Endothelial cell of umbilical vein (primary cell): Measurements from ENCODE around the gene CUZD1.

Source experiments
- CTCF ChIP-seq, 2 donors: IDR thresholded peaks; 1 replicate in 1 of 2; 2 replicates in 1 of 2; pipeline ENCODE4 v1.5.1; 2011; ENCODE audit warnings: low read length in 2 of 2, mild to moderate bottlenecking in 2 of 2, moderate library complexity in 2 of 2, control low read depth in 1 of 2, inconsistent platforms in 1 of 2, low read depth in 1 of 2; ENCODE audit not compliant: insufficient read depth in 1 of 2; ENCODE audit errors: extremely low read depth in 1 of 2
- EZH2 ChIP-seq: IDR thresholded peaks from 2 replicates; pipeline ENCODE4 v1.6.1; 2012; ENCODE audit warnings: borderline replicate concordance, low read depth, mild to moderate bottlenecking, moderate library complexity, low read length, inconsistent platforms; ENCODE audit not compliant: severe bottlenecking
- FOS ChIP-seq: IDR thresholded peaks from 2 replicates; pipeline ENCODE4 v1.6.1; 2011; ENCODE audit warnings: mild to moderate bottlenecking, low read length, moderate library complexity, borderline replicate concordance; ENCODE audit not compliant: insufficient read depth
- GATA2 ChIP-seq: IDR thresholded peaks from 2 replicates; pipeline ENCODE4 v1.7.0; 2011; ENCODE audit warnings: low read depth, mild to moderate bottlenecking, moderate library complexity, mixed read lengths, low read length; ENCODE audit not compliant: insufficient read length, insufficient read depth
- JUN ChIP-seq: IDR thresholded peaks from 2 replicates; pipeline ENCODE4 v1.6.1; 2011; ENCODE audit warnings: borderline replicate concordance, low read depth; ENCODE audit not compliant: insufficient read length, insufficient read depth
- POLR2A ChIP-seq: IDR thresholded peaks from 2 replicates; pipeline ENCODE4 v1.6.1; 2012; ENCODE audit warnings: low read depth, mild to moderate bottlenecking, control low read depth, low read length
- POLR2AphosphoS5 ChIP-seq: IDR thresholded peaks from 2 replicates; pipeline ENCODE4 v1.6.1; 2012; ENCODE audit warnings: low read depth, mild to moderate bottlenecking, control low read depth, low read length, moderate library complexity; ENCODE audit not compliant: insufficient read depth
- TF ChIP-seq, protein P1 (sequence below): IDR thresholded peaks from 2 replicates; pipeline ENCODE4 v1.6.1; 2011; ENCODE audit not compliant: insufficient read depth, insufficient read length

DNA sequence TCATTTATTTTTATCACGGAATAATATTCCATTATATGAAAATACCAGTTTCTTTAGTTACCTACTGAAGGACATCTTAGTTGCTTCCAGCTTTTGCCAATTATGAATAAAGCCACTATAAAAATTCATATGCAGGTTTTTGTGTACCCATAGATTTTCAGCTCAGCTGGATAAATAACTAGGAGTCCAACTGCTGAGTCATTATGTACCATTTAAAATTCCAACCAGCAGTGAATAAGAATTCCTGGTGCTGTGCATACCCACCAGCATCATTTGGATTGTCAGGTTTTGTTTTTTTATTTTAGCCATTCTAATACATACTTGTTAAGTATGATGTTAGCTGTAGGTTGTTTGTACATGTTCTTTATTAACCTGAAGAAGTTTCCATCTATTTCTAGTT lies 19.2 kb upstream of the CUZD1 start:
- TF ChIP-seq CTCF (IDR thresholded peaks at IDR 0.05; ENCODE audit: extremely low read depth in 1 of 2, insufficient read depth in 1 of 2, low read depth in 1 of 2, low read length in 2 of 2), result no peak
- no peak for TF ChIP-seq POLR2A
- TF ChIP-seq POLR2AphosphoS5, result no peak
- TF ChIP-seq, protein P1, sequence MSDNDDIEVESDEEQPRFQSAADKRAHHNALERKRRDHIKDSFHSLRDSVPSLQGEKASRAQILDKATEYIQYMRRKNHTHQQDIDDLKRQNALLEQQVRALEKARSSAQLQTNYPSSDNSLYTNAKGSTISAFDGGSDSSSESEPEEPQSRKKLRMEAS, result no peak
- no peak for TF ChIP-seq EZH2
- TF ChIP-seq JUN, result peak; percentile 31
- TF ChIP-seq FOS, result peak; percentile 34
- no peak for TF ChIP-seq GATA2
